Right ventricle myocardium inferior (tissue), 1 donor: Measurements from ENCODE around the gene TACSTD2. TPM values are rescaled to one million over a fixed set of nuclear protein-coding genes. Genes with fewer than 3 reads are reported as not detected.
A peak's percentile ranks its signal among the peaks of the same experiment; 100 is the strongest.
"Not testable (repeated sequence)": the region's sequence is repeated elsewhere in the genome, so short reads cannot be mapped to it uniquely, and the experiment has no call there.

Experiments used
- ATAC-seq: fragments of 200-7000 bp; cut with Tn5 transposase; one replicate; pipeline ENCODE4 v1.9.1; 2020; ENCODE audit warnings: mild to moderate bottlenecking, moderate library complexity
- DNase-seq: peaks from one replicate; pipeline ENCODE4 v3.0.0; 2021; ENCODE audit errors: missing footprints
- intact Hi-C: fragments of 100-400 bp; cut with DNase I; formaldehyde crosslinking; loops from one replicate; pipeline ENCODE4 v1.11.0; 2022
- total RNA-seq: library from RNA; stranded (reverse); fragmentation: NEBNext Ultra II Directional; extraction: Animal tissue kit (Norgen Biotek cat#: 25700); gene quantifications from one replicate; pipeline ENCODE4 v1.2.1, GENCODE V29; 2021
- donor health status: DM: no; HTN: yes; CAD: no; lungs with severe emphysema.

TACSTD2 gene
- total RNA-seq, 1 donor from 2014 or later: 0.14 TPM

- ATAC-seq, intact Hi-C loops, DNase-seq: not testable (repeated sequence)
Observed at GRCh38 chr1:58531842-58532241, 45.2 kb downstream of the TACSTD2 start.

GRCh38 chr1:58529284-58529683 is 47.8 kb downstream of the TACSTD2 start:
- DNase-seq: no peak
- no peak for ATAC-seq
- intact Hi-C loops: no loop called here

- peak; percentile 44 for ATAC-seq
- intact Hi-C loops: no loop called here
Observed at GRCh38 chr1:58528518-58528917, 48.5 kb downstream of the TACSTD2 start.

More at GRCh38 chr1:58528518-58528917, 48.5 kb downstream of the TACSTD2 start:
- no peak for DNase-seq

Other genes with a start within 250 kb of the TACSTD2 start
- 27.8 TPM for gene OMA1, start 30.5 kb downstream of the TACSTD2 start, total RNA-seq
- gene MYSM1, start 122.8 kb upstream of the TACSTD2 start, total RNA-seq: 19.8 TPM
- 64.2 TPM for gene JUN, start 206.8 kb upstream of the TACSTD2 start, total RNA-seq